ENCODE data around the gene PARD3B.

Gene PARD3B

GRCh38 chr2:204544961-204545860, at the start of gene PARD3B:
TSS of gene PARD3B (plus strand) at chr2:204545475. CDS start at chr2:204546000, 525 bp downstream.
- peak in 1 of 2 donors; percentile 28 for DNase-seq (ENCODE audit: low read depth in 2 of 2)

GRCh38 chr2:204496779-204497178, 48.5 kb upstream of the PARD3B start:
- DNase-seq (ENCODE audit: low read depth in 2 of 2), result no peak

DNA sequence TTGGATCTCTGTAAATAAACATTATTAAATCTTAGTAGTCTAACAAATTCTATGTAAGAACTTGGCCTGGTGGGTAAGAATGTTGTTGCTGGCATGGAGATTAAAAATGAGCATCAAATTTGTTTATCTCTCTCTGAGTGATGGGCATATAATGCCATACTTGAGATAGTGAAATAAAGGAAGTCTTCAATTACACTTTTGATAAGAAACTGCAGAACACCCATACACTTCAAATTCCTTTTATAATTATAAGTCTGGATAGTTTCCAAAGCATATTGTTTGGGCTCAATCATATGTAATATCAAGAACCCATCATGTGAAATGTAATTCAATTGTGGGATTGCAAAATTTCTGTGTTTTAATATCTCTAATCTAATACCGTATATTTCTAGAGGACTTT, 47.4 kb upstream of the PARD3B start:
- no peak for DNase-seq (ENCODE audit: low read depth in 2 of 2)

- no peak for DNase-seq (ENCODE audit: low read depth in 2 of 2)
These were observed 47.0 kb upstream of the PARD3B start for GRCh38 chr2:204498291-204498690.

DNA sequence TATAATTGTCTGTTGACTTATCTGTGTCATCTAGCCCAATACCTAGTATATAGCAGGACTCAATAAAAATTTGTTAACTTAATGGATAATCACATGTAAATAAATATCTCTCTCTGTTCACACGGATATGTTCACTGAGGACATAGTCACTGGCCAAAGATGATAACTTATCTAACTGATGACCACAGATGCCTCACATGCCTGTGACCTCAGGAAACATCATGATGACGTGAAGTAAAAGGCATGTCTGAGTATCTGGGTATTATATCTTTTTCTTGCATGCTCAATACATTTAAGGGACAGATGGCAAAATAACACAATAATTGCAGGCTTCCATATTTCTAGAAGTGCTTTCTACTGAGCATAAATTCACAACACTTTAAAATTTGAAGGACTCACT, 41.4 kb upstream of the PARD3B start:
- no peak for DNase-seq (ENCODE audit: low read depth in 2 of 2)

- no peak for DNase-seq (ENCODE audit: low read depth in 2 of 2)
These were observed 40.7 kb upstream of the PARD3B start for GRCh38 chr2:204504594-204504993.

DNA sequence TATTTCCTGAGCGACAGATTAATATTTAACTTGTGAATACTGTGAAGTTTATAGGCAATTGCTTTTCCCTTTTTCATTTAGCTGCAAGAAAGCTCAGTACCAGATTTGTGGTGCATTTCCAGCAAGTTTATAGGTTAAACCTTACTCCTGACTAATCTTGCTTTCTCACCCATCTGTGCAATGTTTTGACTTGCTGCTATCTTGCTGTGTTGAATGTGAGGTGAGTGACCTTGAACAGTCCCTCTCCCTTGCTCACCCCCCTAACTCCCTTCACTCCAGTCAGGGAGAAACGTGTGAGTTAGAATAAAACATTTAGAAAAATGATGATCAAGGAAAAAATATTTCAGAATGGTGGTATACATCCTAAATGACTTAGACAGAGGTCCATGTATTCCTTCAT, 39.8 kb upstream of the PARD3B start:
- DNase-seq (ENCODE audit: low read depth in 2 of 2), result no peak

DNA sequence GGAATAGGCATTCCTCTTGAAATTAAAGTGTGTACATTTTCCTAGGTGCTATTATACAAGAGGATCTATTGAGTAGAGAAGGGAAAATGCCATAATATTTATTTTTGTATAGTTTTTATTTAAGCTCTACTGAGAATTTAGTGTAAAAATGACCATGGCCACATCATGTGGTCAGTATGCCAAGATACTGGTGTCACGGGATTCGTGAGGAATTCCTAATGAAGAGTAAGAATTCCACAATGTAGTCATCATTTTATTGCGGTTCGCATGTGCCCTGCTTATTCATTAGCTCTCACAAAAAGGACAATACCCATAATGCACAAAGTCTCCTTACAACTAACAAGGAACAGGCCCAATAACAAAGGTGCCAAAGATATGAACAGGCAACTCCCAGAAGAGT, 39.3 kb upstream of the PARD3B start:
- DNase-seq (ENCODE audit: low read depth in 2 of 2), result no peak

DNA sequence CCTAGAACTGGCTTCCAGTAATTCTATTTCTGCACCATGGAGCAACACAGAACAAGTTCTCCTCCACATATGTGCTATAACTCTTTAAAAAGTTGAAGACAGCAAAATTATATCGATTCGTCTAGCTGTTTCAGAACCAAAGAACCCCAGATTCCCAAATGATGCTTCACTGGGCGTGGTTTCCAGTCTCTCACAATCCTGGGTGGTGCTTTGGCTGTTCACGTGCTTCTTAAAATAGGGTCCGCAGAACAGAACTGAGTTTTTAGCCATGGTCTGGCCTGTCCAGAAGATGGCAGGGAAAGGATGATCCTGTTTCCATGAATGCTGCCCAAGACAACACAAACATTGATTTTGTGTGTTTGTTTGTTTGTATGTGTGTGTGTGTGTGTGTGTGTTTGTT, 37.6 kb upstream of the PARD3B start:
- no peak for DNase-seq (ENCODE audit: low read depth in 2 of 2)

DNA sequence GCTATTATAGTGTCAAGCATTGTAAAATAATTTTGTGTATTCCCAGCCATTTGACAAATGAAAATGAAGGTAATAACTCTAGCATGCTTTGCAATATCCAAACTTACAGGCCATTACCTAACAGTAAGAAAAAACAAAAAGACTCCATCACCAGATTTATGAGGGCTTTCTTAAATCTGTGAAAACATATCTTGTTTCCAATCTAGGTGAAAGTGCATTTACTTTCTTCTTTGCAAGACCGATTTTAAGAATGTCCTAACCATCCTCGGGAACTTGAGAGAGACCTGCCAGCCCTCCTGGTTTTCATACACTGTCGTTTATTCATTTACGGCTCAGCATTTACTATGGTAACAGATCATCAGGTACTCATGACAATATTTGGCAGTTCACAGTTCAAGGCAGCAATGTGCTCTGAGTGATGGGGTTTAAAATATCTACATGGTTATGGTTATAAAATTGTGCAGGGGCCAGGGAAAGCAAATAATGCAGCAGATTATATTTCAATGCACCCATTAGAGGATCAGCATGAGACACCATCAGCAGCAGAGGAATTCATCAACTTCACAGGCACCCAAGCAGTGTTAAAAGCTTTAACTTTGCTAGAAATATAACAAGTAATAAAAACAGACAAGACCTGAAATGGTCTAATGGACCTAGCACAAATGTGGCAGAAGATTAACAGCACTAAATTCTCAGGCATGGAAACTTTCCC, 34.4 kb upstream of the PARD3B start:
- DNase-seq (ENCODE audit: low read depth in 2 of 2), result no peak

GRCh38 chr2:204514439-204514838, 30.8 kb upstream of the PARD3B start:
- DNase-seq (ENCODE audit: low read depth in 2 of 2), result no peak

DNA sequence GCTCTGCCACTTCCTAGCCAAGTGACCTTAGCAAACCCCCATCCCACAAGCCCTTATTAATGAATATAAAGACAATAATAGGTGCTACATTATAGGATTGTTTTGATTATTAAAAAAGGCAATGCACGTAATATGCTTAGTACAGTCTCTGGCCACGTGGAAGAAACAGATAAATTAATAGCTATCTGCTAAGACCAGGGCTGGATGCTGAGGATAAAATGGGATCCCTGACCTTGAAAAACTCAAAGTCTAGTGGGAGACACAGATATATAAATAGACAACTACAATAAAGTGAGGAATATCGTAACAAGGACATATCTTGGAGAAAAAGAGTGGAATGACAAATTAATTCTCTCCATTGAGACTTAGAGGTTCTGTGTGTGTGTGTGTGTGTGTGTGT, 29.9 kb upstream of the PARD3B start:
- DNase-seq (ENCODE audit: low read depth in 2 of 2), result no peak

- DNase-seq (ENCODE audit: low read depth in 2 of 2), result no peak
These were observed 28.1 kb upstream of the PARD3B start for GRCh38 chr2:204517154-204517553.

DNA sequence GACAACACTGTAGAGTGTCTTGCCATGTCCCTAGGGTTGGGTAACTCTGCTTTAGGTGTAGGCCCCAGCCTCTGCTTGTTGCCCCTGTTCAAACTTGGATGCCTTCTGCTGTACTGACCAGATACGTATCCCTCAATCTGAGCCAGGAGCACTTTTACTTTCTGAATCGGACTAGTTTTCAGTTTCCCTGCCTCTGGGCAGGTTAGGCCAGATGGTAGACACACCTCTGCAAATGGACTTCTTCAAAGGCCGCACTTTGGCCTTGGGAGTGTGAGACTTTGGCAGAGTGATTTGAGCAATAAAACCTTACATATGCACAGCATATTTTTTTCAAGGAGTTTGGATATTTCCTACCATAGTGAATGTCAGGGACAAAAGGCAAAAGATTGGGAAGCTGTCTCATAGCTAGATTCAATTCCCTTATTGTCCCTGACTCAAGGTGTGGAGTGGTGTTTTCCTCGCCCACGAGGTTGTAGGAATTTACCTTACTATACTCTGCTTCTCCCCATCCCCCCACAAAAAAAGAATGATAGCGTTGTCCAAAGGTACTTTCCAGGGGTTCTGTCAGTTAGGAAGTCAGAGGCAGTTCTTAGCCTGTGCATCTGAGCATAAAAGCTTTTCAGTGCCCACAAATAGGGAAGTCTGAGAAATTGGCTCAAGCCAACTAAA, 15.3 kb upstream of the PARD3B start:
- no peak for DNase-seq (ENCODE audit: low read depth in 2 of 2)

GRCh38 chr2:204530464-204530805, 14.8 kb upstream of the PARD3B start:
- no peak for DNase-seq (ENCODE audit: low read depth in 2 of 2)

DNA sequence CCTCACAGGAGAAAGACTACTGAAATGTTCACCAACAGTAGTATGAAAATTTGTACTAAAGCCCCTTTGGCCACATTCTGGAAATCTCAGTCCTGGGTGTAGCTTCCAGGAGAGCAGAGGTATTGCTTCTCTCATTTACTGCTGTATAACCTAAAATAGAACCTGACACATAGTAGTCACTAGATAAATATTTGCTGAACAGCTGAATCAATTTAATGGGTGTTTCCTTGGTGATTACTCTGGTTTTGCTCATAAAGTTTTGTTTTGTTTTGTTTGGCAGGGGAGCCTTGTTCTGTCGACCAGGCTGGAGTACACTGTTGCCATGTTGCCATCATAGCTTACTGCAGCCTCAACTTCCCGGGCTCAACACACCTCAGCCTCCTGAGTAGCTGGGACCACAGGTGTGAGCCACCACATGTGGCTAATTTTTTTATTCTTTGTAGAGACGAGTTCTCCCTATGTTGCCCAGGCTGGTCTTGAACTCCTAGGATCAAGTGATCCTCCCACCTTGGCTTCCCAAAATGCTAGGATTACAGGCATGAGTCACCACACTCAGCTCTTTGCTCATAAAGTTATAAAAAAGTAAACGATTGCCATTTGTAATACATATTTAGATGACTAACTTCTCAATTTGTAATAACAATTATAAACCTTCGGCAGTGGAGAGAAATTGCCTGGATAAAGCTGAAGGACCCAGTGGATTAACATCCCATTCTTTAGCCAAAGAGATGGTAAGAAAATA, 11.5 kb upstream of the PARD3B start:
- no peak for DNase-seq (ENCODE audit: low read depth in 2 of 2)

DNA sequence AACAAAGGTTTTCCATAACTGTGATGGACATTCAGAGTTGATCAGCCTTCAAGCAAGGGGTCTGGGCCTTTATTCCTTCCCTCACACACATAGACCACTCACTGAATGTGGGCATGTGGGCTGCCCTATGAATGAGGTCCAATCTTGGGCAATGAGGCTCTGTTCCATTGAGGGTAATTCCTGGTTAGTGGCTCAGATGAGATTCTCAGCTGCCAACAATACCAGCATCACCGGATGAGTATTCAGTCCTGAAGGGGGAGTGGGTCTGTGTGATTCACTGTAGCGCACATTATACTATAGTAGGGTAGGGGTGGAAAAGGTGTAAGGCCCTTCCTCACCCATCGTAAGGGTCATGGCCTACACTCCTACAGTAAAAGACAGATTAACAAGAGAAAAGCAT, 9.9 kb upstream of the PARD3B start:
- DNase-seq (ENCODE audit: low read depth in 2 of 2), result no peak

GRCh38 chr2:204535764-204536163, 9.5 kb upstream of the PARD3B start:
- no peak for DNase-seq (ENCODE audit: low read depth in 2 of 2)

DNA sequence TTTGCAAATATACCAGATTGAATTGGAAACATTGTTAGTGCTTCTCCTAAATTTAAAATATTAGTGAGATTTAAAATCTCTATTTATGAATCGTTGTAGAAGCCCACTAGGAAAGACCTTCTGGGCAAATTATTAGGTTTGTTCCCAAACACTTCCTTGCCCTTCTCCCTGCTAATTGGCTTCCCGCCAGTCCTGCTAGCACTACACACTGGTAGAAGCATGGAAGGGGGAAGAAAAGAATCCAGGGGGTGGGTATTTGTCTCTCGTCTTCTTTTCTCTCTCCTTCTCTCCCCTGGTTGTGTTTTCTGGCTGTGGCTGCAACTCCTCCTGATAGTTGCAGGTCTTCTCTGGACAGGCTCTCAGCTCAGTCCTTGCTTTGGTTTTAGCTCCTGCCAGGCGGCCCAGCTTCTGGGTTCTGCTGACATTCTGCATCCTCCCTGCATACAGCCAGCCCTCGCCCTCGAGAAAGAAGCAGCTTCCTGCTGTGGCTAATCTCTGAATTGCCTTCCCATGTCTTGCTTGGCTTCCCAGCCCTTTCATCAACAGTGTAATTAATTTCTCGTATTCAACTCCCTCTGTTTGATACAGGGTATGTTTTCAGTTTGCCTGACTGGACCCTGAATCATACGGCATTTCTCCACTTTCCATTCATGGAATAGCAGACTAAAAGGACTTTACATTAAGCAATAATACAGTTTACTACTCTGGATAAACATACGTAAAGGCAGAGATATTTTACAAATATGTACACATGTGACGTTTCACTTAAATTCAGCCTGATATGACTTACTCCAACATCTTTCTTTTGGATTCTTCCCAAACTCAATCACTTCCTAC, 6.9 kb upstream of the PARD3B start:
- DNase-seq (ENCODE audit: low read depth in 2 of 2), result no peak

- DNase-seq (ENCODE audit: low read depth in 2 of 2), result no peak
These were observed 6.3 kb upstream of the PARD3B start for GRCh38 chr2:204539019-204539385.

- DNase-seq (ENCODE audit: low read depth in 2 of 2), result no peak
These were observed 3.6 kb upstream of the PARD3B start for GRCh38 chr2:204541637-204542036.
